H54 (cell line): ENCODE measurements around the gene METTL21C.

Source experiments
- DNase-seq: peaks from one replicate; pipeline ENCODE4 v3.0.0; 2011; ENCODE audit warnings: low spot score, mixed read lengths; ENCODE audit not compliant: insufficient read length
- FAIRE-seq: peaks from 3 replicates; lab custom pipeline; 2011; peaks lifted over from hg19 to GRCh38; lab: Jason Lieb, UNC
- POLR2A ChIP-seq: IDR thresholded peaks from 2 replicates; pipeline ENCODE4 v1.6.1; 2011; ENCODE audit warnings: low read depth, mild to moderate bottlenecking, low read length

METTL21C gene

GRCh38 chr13:102670130-102670529, 24.7 kb downstream of the METTL21C start:
- DNase-seq (no peak), FAIRE-seq (peak; percentile 66)
- no peak for TF ChIP-seq POLR2A

DNA sequence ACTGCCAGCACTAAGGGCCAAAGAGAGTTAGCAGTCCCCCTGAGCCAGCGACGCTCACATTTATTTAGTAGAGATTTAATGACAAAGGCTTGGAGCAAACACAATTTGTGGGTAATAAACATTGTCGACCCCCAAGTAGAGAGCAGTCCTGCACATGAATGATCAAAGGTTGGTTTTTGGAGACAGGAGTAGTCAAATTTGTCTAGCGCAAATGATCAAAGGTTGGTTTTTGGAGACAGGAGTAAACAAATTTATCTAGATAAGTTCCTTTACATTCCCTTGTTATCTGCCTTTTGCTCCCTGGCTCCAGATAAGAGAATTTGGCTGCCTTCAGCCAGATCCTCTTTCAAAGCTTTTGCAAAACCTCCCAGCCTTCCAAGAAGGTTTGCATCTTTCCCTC, 26.9 kb downstream of the METTL21C start:
- TF ChIP-seq POLR2A = no peak
- DNase-seq (no peak), FAIRE-seq (peak; percentile 74)

GRCh38 chr13:102667023-102667422, 27.8 kb downstream of the METTL21C start:
- TF ChIP-seq POLR2A = no peak
- DNase-seq = no peak
- FAIRE-seq = peak; percentile 65

- DNase-seq (no peak), FAIRE-seq (peak; percentile 95)
- no peak for TF ChIP-seq POLR2A
Observed at GRCh38 chr13:102659168-102659713, 35.6 kb downstream of the METTL21C start.

GRCh38 chr13:102658660-102659059, 36.2 kb downstream of the METTL21C start:
- FAIRE-seq = peak; percentile 11
- no peak for DNase-seq
- TF ChIP-seq POLR2A = no peak

GRCh38 chr13:102657630-102658029, 37.2 kb downstream of the METTL21C start:
- FAIRE-seq = no peak
- no peak for TF ChIP-seq POLR2A
- DNase-seq = no peak

- no peak for DNase-seq
- no peak for TF ChIP-seq POLR2A
- no peak for FAIRE-seq
Observed at GRCh38 chr13:102654756-102655155, 40.1 kb downstream of the METTL21C start.

DNA sequence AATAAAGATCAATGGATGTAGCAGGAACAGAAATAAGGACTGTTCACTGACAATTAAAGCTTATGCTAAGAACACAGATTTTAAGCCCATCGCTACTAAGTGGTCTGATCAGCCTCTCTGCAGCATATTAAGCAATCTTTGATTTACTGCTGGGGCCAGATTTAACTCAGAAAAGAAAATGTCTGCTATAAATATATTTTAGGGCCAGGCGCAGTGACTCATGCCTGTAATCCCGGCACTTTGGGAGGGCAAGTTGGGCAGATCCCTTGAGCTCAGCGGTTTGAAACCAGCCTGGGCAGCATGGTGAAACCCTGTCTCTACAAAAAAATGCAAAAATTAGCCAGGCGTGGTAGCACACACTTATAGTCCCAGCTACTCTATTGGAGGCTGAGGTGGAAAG, 43.0 kb downstream of the METTL21C start:
- no peak for TF ChIP-seq POLR2A
- FAIRE-seq (peak; percentile 100), DNase-seq (no peak)

DNA sequence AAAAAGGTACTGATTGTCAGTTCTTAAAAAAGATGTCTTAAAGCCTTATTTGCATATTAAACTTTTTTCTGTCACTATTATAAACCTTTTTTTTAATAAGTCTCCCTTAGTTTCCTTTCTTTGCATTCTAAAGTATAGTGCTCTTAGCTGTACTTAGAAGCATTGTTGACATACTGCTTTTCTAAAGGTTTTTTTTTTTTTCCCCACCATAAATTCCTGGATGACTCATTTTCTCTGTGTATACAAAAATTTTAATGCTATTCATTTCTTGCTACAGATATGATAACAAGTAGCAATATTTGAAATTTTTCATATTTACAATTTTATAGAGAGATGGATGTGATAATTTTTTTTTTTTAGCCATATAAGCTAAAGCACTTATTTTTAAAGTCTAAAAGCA, 43.5 kb downstream of the METTL21C start:
- FAIRE-seq = no peak
- DNase-seq = peak; percentile 5
- no peak for TF ChIP-seq POLR2A

- no peak for FAIRE-seq
- no peak for DNase-seq
- no peak for TF ChIP-seq POLR2A
Observed at GRCh38 chr13:102650444-102650843, 44.4 kb downstream of the METTL21C start.

DNA sequence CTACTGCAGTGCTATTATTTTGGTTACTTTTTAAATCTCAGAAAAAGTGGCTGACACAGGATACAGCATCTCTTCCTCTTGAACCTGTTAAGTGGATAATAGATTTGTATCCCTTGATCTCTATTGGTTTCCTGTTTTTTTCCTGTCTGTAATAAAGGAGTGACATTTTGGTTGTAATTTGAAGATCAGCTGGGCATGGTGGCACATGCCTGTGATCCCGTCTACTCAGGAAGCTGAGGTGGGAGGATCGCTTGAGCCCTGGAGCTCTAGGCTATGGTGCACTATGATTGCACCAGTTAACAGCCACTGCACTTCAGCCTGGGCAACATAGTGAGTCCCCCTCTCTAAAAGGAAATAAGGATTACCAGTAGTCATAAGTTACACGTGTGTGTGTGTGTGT, 46.8 kb downstream of the METTL21C start:
- FAIRE-seq = no peak
- TF ChIP-seq POLR2A = no peak

GRCh38 chr13:102645701-102646100, 49.1 kb downstream of the METTL21C start:
- no peak for FAIRE-seq
- DNase-seq = no peak
- no peak for TF ChIP-seq POLR2A

More for the DNA sequence above, 46.8 kb downstream of the METTL21C start:
- no peak for DNase-seq

DNA sequence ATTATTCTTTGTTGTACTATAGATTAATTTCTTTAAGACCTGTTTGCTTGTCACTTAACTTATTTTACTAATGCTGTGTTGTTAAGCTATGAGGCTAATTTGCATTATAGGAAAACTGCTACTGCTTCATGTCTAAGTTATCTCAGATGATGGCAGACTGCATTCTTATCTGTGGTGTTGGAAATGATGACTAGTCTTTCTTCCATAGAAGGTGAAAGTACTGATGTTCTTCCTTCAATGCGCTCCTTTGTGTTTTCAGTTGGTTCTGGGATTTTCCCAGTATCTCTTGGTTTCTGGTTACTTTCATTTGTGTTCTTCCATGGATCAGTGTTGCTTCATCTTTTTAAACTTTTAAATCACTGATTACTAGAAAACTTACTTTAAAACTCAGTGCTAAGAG, 51.2 kb downstream of the METTL21C start:
- no peak for TF ChIP-seq POLR2A
- no peak for DNase-seq
- peak; percentile 89 for FAIRE-seq

DNA sequence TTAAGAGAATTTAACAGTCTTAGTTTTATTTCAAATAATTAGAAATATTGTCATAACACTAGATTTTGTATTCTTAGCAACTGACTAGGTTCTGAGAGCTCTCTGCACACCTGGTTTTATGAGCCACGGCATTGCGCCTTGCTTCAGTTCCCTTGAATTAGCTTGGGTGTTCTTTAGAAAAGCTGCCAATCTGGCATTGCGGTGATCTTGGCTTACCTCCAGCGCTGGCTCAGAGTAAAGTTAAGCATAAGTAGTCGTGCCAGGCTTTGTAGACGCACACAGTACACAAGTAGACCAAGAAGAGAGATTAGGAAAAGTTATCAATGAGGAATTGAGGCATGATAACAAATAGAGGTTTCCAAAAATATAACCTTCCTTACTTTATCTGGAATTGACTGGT, 52.4 kb downstream of the METTL21C start:
- FAIRE-seq (no peak), DNase-seq (no peak)
- TF ChIP-seq POLR2A = no peak

GRCh38 chr13:102642029-102642428, 52.8 kb downstream of the METTL21C start:
- FAIRE-seq = peak; percentile 50
- DNase-seq = no peak
- no peak for TF ChIP-seq POLR2A
